PFSK-1 (cell line): ENCODE results near the gene DCTN2.

ENCODE experiments used
- FOXP2 ChIP-seq: optimal IDR thresholded peaks from 2 replicates; pipeline ENCODE3; 2011; ENCODE audit warnings: borderline replicate concordance, control low read depth, inconsistent platforms; ENCODE audit not compliant: insufficient read depth; ENCODE audit errors: extremely low read length, extremely low read depth
- POLR2AphosphoS5 ChIP-seq: IDR thresholded peaks from 2 replicates; pipeline ENCODE4 v1.6.1; 2012; ENCODE audit warnings: low read depth, mild to moderate bottlenecking, control low read depth, low read length, moderate library complexity
- SIN3A ChIP-seq: IDR thresholded peaks from 2 replicates; pipeline ENCODE4 v1.6.1; 2012; ENCODE audit warnings: mild to moderate bottlenecking, low read length, moderate library complexity, borderline replicate concordance; ENCODE audit not compliant: insufficient read depth
- TAF1 ChIP-seq: IDR thresholded peaks from 2 replicates; pipeline ENCODE4 v1.6.1; 2012; ENCODE audit warnings: low read length, control low read depth, borderline replicate concordance; ENCODE audit not compliant: insufficient read depth
- TF ChIP-seq, protein P1 (sequence below), 2 experiments: IDR thresholded peaks; 2 replicates each; pipeline versions ENCODE4 v1.6.1 to v1.8.0; 2011 to 2012; ENCODE audit warnings: low read depth in 2 of 2, low read length in 2 of 2, control low read depth in 1 of 2, inconsistent platforms in 1 of 2, mild to moderate bottlenecking in 1 of 2, moderate library complexity in 1 of 2; ENCODE audit not compliant: insufficient read depth in 1 of 2

DNA sequence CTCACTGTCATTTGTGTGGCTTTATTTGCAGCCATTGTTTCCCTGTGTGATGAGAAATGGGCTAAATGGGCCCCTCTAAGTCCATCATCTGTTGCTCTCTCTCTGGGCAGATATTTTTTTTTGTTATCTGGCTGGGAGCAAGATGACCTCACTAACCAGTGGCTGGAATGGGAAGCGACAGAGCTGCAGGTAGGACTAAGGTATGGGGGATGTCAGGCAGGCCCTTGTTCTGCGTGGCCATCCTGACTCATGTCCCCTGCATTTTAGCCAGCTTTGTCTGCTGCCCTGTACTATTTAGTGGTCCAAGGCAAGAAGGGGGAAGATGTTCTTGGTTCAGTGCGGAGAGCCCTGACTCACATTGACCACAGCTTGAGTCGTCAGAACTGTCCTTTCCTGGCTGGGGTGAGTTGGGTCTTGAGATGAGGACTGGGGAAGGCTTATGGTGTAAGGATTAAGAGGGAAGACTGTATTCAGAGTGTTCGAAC, 57.8 kb downstream of the DCTN2 start:
- TF ChIP-seq POLR2AphosphoS5 = no peak
- no peak for TF ChIP-seq TAF1
- no peak for TF ChIP-seq SIN3A
- TF ChIP-seq, protein P1, sequence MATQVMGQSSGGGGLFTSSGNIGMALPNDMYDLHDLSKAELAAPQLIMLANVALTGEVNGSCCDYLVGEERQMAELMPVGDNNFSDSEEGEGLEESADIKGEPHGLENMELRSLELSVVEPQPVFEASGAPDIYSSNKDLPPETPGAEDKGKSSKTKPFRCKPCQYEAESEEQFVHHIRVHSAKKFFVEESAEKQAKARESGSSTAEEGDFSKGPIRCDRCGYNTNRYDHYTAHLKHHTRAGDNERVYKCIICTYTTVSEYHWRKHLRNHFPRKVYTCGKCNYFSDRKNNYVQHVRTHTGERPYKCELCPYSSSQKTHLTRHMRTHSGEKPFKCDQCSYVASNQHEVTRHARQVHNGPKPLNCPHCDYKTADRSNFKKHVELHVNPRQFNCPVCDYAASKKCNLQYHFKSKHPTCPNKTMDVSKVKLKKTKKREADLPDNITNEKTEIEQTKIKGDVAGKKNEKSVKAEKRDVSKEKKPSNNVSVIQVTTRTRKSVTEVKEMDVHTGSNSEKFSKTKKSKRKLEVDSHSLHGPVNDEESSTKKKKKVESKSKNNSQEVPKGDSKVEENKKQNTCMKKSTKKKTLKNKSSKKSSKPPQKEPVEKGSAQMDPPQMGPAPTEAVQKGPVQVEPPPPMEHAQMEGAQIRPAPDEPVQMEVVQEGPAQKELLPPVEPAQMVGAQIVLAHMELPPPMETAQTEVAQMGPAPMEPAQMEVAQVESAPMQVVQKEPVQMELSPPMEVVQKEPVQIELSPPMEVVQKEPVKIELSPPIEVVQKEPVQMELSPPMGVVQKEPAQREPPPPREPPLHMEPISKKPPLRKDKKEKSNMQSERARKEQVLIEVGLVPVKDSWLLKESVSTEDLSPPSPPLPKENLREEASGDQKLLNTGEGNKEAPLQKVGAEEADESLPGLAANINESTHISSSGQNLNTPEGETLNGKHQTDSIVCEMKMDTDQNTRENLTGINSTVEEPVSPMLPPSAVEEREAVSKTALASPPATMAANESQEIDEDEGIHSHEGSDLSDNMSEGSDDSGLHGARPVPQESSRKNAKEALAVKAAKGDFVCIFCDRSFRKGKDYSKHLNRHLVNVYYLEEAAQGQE (IDR thresholded peaks at IDR 0.05; ENCODE audit: insufficient read depth in 1 of 2, low read depth in 2 of 2, low read length in 2 of 2) = no peak
- no peak for TF ChIP-seq FOXP2
